Astrocyte of the cerebellum (primary cell): ENCODE data around the gene SPECC1.
"Not testable (repeated sequence)": the region's sequence is repeated elsewhere in the genome, so short reads cannot be mapped to it uniquely, and the experiment has no call there.

ENCODE experiments used
- DNase-seq: peaks from one replicate; pipeline ENCODE4 v3.0.0-alpha.2; 2011; ENCODE audit warnings: low read depth
- H3K4me3 ChIP-seq: 2 replicates; pipeline ENCODE4 v1.5.1; 2011; ENCODE audit warnings: mild to moderate bottlenecking, low read depth, low read length, moderate library complexity
- CTCF ChIP-seq: IDR thresholded peaks from 2 replicates; pipeline ENCODE4 v1.5.1; 2012; ENCODE audit warnings: low read length, low read depth, moderate library complexity, mild to moderate bottlenecking; ENCODE audit errors: missing control alignments
- in situ Hi-C: cut with HindIII; loops from 2 replicates; pipeline ENCODE4 v1.10.0; 2017; ENCODE audit warnings: low sequenced_read_pairs

SPECC1 gene

GRCh38 chr17:20098314-20098713 lies 89.2 kb downstream of the SPECC1 start:
- in situ Hi-C loops = no loop called here
- TF ChIP-seq CTCF = no peak
- no peak for DNase-seq
- H3K4me3 ChIP-seq = no peak overlapping the region

- in situ Hi-C loops = loop anchor here (5.0 kb wide), 1 partner anchor 34 kb away; no protein-coding TSS in a partner anchor
- DNase-seq, H3K4me3 ChIP-seq: not testable (repeated sequence)
These were observed 91.6 kb downstream of the SPECC1 start for GRCh38 chr17:20100806-20101205.

GRCh38 chr17:20103454-20104446 lies 94.6 kb downstream of the SPECC1 start:
- no peak overlapping the region for H3K4me3 ChIP-seq
- TF ChIP-seq CTCF = no peak
- in situ Hi-C loops = loop anchor here (5.0 kb wide), 1 partner anchor 36 kb away; no protein-coding TSS in a partner anchor

GRCh38 chr17:20105539-20106280 lies 96.6 kb downstream of the SPECC1 start:
- no peak for DNase-seq
- no peak for TF ChIP-seq CTCF
- in situ Hi-C loops = no loop called here
- H3K4me3 ChIP-seq = no peak overlapping the region

More at GRCh38 chr17:20103454-20104446, 94.6 kb downstream of the SPECC1 start:
- DNase-seq = no peak

GRCh38 chr17:20106446-20106845 lies 97.3 kb downstream of the SPECC1 start:
- in situ Hi-C loops, DNase-seq, H3K4me3 ChIP-seq: not testable (repeated sequence)

GRCh38 chr17:20109076-20109475 lies 99.9 kb downstream of the SPECC1 start:
- no peak for TF ChIP-seq CTCF
- H3K4me3 ChIP-seq = no peak overlapping the region
- DNase-seq = no peak
- in situ Hi-C loops = no loop called here

GRCh38 chr17:20111538-20111937 lies 102.4 kb downstream of the SPECC1 start:
- in situ Hi-C loops = no loop called here
- DNase-seq = no peak
- no peak for TF ChIP-seq CTCF
- no peak overlapping the region for H3K4me3 ChIP-seq
